Left ventricle myocardium superior (tissue), 1 donor: ENCODE results near the gene ITGAL. TPM values are rescaled to one million over a fixed set of nuclear protein-coding genes. Genes with fewer than 3 reads are reported as not detected.

Source experiments
- microRNA-seq: library from miRNA; unstranded; fragments of <30 nt; microRNA quantifications from one replicate; pipeline ENCODE4 v1.2.0, GENCODE V29; 2020; ENCODE audit warnings: borderline number of aligned reads
- total RNA-seq: library from RNA; stranded (reverse); fragmentation: NEBNext Ultra II Directional; extraction: Animal tissue kit (Norgen Biotek cat#: 25700); gene quantifications from one replicate; pipeline ENCODE4 v1.2.1, GENCODE V29; 2021
- donor health status: DM: no; HTN: yes; CAD: no; lungs with severe emphysema.

Gene ITGAL
- total RNA-seq, 1 donor from 2014 or later, result 3.3 TPM

Small RNA genes lying within 50 kb of the gene (microRNA-seq; reads per million reads assigned to microRNA genes)
- gene MIR4518, result not detected

Other genes with a start within 250 kb of the ITGAL start
- gene NPIPB13, start 224.3 kb upstream of the ITGAL start, total RNA-seq, result 3.5 TPM
- 29.3 TPM for gene CD2BP2, start 117.4 kb upstream of the ITGAL start, total RNA-seq
- 26.4 TPM for gene TBC1D10B, start 102.2 kb upstream of the ITGAL start, total RNA-seq
- not detected for gene MYL11, start 97.9 kb upstream of the ITGAL start, total RNA-seq
- gene SEPTIN1, start 90.2 kb upstream of the ITGAL start, total RNA-seq, result 2.5 TPM
- 5.2 TPM for gene ZNF48, start 77.3 kb upstream of the ITGAL start, total RNA-seq
- 6.1 TPM for gene ZNF771, start 65.1 kb upstream of the ITGAL start, total RNA-seq
- gene DCTPP1, start 42.7 kb upstream of the ITGAL start, total RNA-seq, result 37.5 TPM
- gene SEPHS2, start 26.9 kb upstream of the ITGAL start, total RNA-seq, result 30.6 TPM
- gene ZNF768, start 53.8 kb downstream of the ITGAL start, total RNA-seq, result 75.4 TPM
- gene ZNF747, start 62.1 kb downstream of the ITGAL start, total RNA-seq, result 9.0 TPM
- gene ZNF764, start 85.6 kb downstream of the ITGAL start, total RNA-seq, result 9.1 TPM
- gene ZNF688, start 99.0 kb downstream of the ITGAL start, total RNA-seq, result 10.0 TPM
- 7.3 TPM for gene ZNF785, start 113.0 kb downstream of the ITGAL start, total RNA-seq
- gene ZNF689, start 137.6 kb downstream of the ITGAL start, total RNA-seq, result 4.8 TPM
- 22.0 TPM for gene PRR14, start 178.2 kb downstream of the ITGAL start, total RNA-seq
- gene FBRS, start 185.7 kb downstream of the ITGAL start, total RNA-seq, result 30.4 TPM
- 49.3 TPM for gene SRCAP, start 226.4 kb downstream of the ITGAL start, total RNA-seq